Measurements from ENCODE around the gene SLIT1.
"Not testable (repeated sequence)": the region's sequence is repeated elsewhere in the genome, so short reads cannot be mapped to it uniquely, and the experiment has no call there.

The SLIT1 gene

DNA sequence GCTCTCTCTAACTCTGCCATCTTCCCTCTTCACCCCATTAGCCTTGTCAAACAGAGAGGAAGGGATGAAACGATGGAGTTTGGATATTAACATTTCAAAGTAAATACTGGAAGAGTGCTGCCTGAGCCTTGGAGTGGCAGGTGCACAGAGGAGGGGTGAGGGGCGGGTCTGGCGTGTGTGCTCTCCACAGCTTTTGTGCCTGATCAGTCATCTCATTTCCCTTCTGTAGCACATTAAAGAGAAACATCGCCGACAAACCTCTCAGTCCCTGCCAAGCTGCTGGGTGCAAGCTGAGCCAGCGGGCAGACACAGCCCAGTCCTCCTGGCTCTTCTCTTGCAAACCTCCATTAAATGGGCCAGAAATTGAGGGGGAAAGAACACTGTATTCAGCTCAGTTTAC is 76.2 kb downstream of the SLIT1 start:
- no peak for DNase-seq (ENCODE audit: low read depth in 3 of 3)

DNA sequence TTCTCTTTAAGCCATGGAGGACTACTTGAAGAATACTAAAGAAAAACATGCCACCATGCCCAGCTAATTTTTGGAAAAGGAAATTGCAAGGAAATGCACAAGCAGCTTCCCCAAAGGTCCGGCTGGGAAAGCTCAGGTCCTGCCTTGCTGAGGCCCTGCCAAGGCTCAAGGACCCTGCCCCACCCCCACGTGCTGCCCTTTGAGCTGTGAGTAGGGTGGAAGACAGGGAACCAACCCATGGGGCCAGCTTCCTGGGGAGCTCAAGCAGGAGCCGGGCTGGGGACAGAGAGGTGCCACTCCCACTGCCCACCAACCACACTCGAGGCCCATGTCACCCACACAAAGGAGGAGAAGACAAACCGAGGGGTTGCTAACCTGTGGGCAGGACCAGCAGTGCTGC is 78.2 kb downstream of the SLIT1 start:
- DNase-seq (ENCODE audit: low read depth in 3 of 3): no peak

DNA sequence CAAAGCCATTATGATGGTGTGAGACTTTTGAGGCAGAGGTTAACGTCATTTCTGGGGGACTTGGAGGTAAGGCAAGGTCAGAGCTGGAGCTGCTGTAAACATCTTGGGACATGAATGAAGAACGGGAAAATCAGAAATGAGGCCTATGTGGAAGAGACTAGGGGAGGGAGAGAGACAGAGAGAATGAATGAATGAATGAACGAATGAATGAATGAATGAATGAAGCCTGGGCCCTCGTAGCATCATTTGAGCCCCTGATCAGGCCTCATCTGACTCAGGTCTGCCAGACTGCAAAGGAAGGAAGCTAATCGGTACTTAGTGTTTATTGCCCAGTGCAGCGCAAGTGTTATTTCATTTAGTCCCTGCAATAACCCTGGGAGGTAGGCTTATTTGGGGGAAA is 79.6 kb downstream of the SLIT1 start:
- no peak for DNase-seq (ENCODE audit: low read depth in 3 of 3)

DNA sequence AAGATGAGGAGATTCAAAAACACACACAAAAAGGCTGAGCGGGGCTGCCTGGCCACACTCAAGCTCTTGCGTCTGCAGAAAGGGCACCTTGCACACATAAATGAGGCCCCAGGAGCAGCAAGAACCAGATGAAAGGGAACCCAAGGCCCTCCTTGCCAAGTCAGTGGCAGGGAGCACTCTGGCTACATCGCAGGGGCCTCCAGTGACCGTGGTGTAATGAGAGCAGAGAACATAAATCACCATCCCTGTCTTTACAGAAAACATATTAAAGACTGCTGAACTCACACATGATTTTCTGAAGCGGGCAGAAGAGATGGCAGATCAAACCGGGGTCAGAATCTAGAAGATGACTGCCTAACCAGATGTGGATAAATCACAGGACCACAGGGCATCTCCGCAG is 80.5 kb downstream of the SLIT1 start:
- DNase-seq (ENCODE audit: low read depth in 3 of 3): no peak

DNA sequence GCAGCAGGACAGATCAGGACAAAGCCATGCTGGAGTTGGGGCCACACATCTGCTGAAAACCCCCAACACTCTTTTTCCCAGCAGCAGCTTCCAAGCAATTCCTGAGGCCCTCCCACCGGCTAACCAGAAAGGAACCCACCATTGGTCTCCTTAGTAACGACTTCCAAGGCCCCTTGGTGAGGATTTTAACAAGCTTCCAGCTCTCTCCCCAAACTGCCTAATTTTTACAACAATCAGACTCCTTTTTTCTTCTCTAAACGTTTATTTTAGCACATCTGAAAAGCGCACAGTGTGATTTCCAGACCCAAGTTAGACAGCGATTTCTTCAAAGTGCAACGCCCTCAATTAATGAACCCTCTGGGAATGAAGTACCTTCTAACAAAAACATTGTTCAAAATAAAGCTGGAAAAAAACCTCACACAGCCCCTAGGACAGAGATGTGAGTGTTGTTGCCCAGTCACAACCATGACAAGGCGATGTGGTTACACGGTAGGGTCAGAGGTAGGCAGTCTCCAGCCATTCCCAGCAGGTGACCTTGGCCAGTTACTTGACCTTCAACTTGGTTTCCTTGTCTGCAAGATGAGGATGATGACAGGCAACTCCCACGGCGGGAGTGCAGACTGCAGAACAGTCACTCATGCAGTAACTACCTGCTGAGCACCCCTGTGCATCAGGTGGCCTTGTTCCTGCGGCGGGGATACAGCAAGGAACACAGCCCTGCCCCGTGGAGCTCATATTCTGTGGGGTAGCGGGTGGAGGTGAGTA is 82.3 kb downstream of the SLIT1 start:
- DNase-seq (ENCODE audit: low read depth in 3 of 3): no peak

DNA sequence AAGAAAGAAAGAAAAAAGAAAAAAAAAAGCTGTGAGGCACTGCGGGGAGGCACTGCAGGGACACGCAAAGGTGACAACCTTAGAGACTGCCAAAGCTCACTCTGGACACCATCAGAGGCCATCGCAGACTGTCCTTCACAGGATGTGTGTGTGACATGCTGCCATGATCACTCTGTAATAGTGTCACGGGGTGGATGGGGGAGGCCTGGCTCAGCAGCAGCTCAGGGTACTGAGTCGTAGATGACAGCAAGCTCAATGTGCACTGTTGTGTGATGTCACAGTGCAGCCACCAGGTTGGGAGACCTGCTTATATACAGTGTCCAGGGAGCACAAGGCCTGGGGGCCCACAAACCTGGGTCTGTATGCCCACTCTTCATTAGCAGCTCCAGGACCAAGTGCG is 83.3 kb downstream of the SLIT1 start:
- no peak for DNase-seq (ENCODE audit: low read depth in 3 of 3)

GRCh38 chr10:97101166-97101940 is 84.4 kb downstream of the SLIT1 start:
- no peak for DNase-seq (ENCODE audit: low read depth in 3 of 3)

DNA sequence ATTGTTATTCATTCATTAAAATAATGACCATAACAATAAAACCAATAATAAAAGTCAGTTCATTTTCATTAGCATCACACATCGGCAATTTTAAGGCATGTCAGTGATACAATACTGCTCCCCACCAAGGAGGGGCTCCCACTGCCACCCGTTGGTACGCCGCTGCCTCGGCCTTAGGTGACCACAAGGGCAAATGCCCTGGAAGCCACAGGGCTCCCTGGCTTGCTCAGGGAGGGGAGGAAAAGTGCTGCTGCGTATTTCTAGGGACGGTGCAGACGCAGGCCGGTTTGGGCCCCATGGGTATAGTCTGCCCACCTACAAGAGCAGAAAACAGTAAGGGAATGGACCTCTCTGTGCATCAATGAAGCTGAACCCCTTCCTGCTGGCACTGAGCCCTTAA is 85.1 kb downstream of the SLIT1 start:
- DNase-seq (ENCODE audit: low read depth in 3 of 3): no peak

GRCh38 chr10:97099868-97100267 is 85.9 kb downstream of the SLIT1 start:
- no peak for DNase-seq (ENCODE audit: low read depth in 3 of 3)

DNA sequence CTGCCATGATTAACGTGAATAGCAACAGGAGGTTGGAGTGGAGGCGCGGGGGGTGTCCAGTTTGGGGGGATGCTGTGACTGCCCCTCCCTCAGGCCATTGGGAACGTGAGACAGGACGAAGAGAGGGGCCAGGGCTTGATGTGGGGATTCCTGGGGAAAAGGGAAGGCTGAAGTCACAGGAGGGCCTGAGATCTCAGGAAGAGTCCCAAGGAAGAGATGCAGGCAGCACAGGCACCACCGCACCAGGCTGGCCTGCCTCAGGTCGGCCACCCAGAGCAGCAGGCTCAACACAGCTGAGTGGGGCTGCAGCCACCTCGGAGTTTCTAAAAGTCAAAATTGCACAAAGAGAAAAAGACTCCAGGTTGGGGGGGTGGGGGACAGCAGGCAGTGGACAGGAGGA is 86.7 kb downstream of the SLIT1 start:
- no peak for DNase-seq (ENCODE audit: low read depth in 3 of 3)

GRCh38 chr10:97097084-97097433 is 88.7 kb downstream of the SLIT1 start:
- DNase-seq (ENCODE audit: low read depth in 3 of 3): no peak

DNA sequence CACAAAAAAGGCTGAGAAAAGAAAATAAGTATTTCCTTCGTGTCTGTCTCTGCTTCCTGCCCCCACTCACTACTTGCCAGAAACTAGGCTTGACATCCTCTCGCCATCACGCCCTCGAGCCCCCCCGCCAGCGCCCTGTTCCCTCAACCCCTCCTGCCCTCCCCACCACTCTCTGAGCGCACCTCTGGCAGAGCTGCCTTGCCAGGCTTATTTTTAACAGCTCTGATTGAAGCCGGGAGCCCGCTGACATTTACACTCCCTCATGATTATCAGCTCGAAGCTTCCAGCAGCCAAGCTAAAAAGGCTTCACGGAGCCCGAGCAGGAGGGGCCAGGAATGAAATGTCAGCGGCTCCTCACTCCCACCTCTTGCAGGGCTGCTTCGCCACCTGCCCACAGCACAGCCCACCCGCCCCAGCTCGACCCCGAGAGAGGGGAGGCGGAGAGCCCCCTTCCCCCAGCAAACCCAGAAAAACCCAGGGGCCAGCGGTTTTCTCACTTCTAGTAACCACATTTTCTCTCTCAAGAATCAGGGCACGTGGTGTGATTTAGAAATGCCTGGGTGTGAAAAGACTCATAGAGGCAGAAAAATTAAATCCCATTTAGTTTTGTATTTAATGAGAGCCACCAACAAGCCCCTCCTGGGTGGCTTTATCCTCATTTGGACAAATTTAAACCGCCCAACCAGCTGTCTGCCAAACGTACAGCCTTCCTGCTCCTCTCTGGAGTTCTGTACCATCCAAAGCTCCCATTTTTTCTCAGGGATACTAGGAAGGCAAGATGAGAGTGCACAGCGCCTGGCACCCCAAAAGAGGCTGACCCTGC is 89.3 kb downstream of the SLIT1 start:
- no peak for DNase-seq (ENCODE audit: low read depth in 3 of 3)

- DNase-seq (ENCODE audit: low read depth in 3 of 3): no peak
Observed at GRCh38 chr10:97095701-97096260, 90.0 kb downstream of the SLIT1 start.

DNA sequence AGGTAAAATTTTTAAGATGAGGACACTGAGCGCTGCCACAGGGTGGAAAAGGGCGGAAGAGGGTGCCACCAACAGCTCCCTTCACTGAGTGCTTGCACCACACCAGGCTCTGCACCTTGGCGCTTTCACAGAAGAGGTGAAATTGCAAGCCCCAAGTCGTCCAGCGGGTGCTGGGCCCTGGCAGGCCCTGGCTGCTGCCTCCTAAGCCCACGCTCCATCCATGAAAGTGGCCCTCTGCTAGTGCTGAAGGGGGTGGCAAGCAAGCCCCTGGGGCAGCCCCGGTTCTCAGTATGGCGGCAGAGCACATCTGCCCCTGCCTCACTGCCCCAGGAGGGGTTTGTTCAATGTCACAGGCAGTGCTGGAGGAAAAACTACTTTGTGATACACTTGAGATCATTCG is 95.1 kb downstream of the SLIT1 start:
- no peak for DNase-seq (ENCODE audit: low read depth in 3 of 3)

- no peak for DNase-seq (ENCODE audit: low read depth in 3 of 3)
Observed at GRCh38 chr10:97090035-97090434, 95.7 kb downstream of the SLIT1 start.

DNA sequence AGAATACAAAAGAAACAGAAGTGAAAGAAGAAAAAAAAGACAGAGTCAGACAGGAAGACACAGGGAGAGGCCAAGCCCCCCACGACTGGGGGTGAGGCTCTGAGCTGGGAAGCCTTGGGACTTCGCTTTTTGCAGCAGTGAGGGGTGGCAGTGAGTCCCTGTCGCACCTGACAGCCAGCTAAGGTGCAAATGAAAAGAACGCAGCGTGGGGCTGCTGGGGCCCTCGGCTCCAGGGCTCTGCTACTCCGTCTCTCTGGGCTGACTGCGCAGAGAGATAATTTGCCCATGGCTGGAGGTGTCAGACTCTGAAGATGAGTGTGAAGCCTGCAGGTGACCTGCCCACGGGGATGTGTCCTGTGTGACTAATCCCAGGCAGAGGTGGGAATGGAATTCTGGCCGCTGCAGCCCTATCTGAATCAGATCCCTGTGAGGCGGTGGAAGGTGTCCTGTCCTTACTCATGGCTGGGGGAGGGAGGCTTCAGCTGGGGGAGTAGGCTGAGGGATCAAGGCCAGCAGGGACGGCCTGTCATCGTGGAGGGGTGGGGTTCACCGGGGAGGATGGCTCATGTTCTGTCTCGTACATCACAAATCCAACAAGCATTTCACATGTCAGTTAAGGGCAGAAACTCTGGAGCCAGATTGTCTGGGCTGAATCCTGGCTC is 96.4 kb downstream of the SLIT1 start:
- DNase-seq (ENCODE audit: low read depth in 3 of 3): no peak

- no peak for DNase-seq (ENCODE audit: low read depth in 3 of 3)
Observed at GRCh38 chr10:97087296-97087695, 98.5 kb downstream of the SLIT1 start.

- no peak for DNase-seq (ENCODE audit: low read depth in 3 of 3)
Observed at GRCh38 chr10:97086530-97086929, 99.2 kb downstream of the SLIT1 start.

- no peak for DNase-seq (ENCODE audit: low read depth in 3 of 3)
Observed at GRCh38 chr10:97083228-97083829, 102.4 kb downstream of the SLIT1 start.

GRCh38 chr10:97082575-97082974 is 103.2 kb downstream of the SLIT1 start:
- not testable (repeated sequence) for DNase-seq (ENCODE audit: low read depth in 3 of 3)

GRCh38 chr10:97081621-97082235 is 104.0 kb downstream of the SLIT1 start:
- DNase-seq (ENCODE audit: low read depth in 3 of 3): peak; percentile 22 to 54 (median 44)
